ENCODE results near the gene TPSD1. TPM values are rescaled to one million over a fixed set of nuclear protein-coding genes. Genes with fewer than 3 reads are reported as not detected.

TPSD1 gene
- total RNA-seq, 1 experiment from 2014 or later = not detected

- H3K9ac ChIP-seq (ENCODE audit: low read length) = no peak overlapping the region
- no peaks in the 10 kb centered on the region for H3F3A ChIP-seq (ENCODE audit: low read length, unreplicated experiment)
- no peak overlapping the region for H2AFZ ChIP-seq (ENCODE audit: low read length)
- H3K79me2 ChIP-seq (ENCODE audit: low read length) = no peaks in the 10 kb centered on the region
- no peak for DNase-seq
- CTCF ChIA-PET = no interaction called here
- intact Hi-C loops (cut with micrococcal nuclease) = no loop called here
- TF ChIP-seq, protein P1, sequence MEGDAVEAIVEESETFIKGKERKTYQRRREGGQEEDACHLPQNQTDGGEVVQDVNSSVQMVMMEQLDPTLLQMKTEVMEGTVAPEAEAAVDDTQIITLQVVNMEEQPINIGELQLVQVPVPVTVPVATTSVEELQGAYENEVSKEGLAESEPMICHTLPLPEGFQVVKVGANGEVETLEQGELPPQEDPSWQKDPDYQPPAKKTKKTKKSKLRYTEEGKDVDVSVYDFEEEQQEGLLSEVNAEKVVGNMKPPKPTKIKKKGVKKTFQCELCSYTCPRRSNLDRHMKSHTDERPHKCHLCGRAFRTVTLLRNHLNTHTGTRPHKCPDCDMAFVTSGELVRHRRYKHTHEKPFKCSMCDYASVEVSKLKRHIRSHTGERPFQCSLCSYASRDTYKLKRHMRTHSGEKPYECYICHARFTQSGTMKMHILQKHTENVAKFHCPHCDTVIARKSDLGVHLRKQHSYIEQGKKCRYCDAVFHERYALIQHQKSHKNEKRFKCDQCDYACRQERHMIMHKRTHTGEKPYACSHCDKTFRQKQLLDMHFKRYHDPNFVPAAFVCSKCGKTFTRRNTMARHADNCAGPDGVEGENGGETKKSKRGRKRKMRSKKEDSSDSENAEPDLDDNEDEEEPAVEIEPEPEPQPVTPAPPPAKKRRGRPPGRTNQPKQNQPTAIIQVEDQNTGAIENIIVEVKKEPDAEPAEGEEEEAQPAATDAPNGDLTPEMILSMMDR (conservative IDR thresholded peaks at IDR 0.05; ENCODE audit: low read depth, low read length) = no peak
- TF ChIP-seq EZH2 (IDR thresholded peaks at IDR 0.05; ENCODE audit: low read length, unreplicated experiment) = no peak
- TF ChIP-seq EZH2phosphoT487 (IDR thresholded peaks at IDR 0.05; ENCODE audit: borderline replicate concordance, low read length) = no peak
- no peaks in the 10 kb centered on the region for H3K9me2 ChIP-seq (replicated peaks; ENCODE audit: low read length)
- H3K4me1 ChIP-seq (ENCODE audit: insufficient read depth, low read length) = no peaks in the 10 kb centered on the region
- POLR2A ChIA-PET (ENCODE audit: unreplicated experiment) = no interaction called here
- H3K27ac ChIP-seq (ENCODE audit: low read length) = no peak overlapping the region
- no peaks in the 10 kb centered on the region for H3K27me3 ChIP-seq (ENCODE audit: low read length)
- H3K9me3 ChIP-seq (ENCODE audit: low read length) = no peaks in the 10 kb centered on the region
- BruUV-seq (replicated peaks) = no TSS peak
- no peak overlapping the region for H3K4me3 ChIP-seq (ENCODE audit: low read length)
- ATAC-seq = no peak
- no peaks in the 10 kb centered on the region for H3K36me3 ChIP-seq (ENCODE audit: low read depth, low read length)
- no peak overlapping the region for H3K4me2 ChIP-seq (ENCODE audit: low read length)
- no peaks in the 10 kb centered on the region for H4K20me1 ChIP-seq (ENCODE audit: low read length)
Measured at GRCh38 chr16:1276580-1276878, 20.7 kb downstream of the TPSD1 start.

- Histone ChIP-seq H3K9me3 (ENCODE audit: low read length) (no peaks in the 10 kb centered on the region), H3K9me2 (replicated peaks; ENCODE audit: low read length) (no peaks in the 10 kb centered on the region), H3K9ac (ENCODE audit: low read length) (no peak overlapping the region), H3K27me3 (ENCODE audit: low read length) (no peaks in the 10 kb centered on the region), H3K4me1 (ENCODE audit: insufficient read depth, low read length) (no peaks in the 10 kb centered on the region), H3F3A (ENCODE audit: low read length, unreplicated experiment) (no peaks in the 10 kb centered on the region), H3K79me2 (ENCODE audit: low read length) (no peaks in the 10 kb centered on the region), H3K4me3 (ENCODE audit: low read length) (no peak overlapping the region), H4K20me1 (ENCODE audit: low read length) (no peaks in the 10 kb centered on the region), H2AFZ (ENCODE audit: low read length) (no peak overlapping the region), H3K36me3 (ENCODE audit: low read depth, low read length) (no peaks in the 10 kb centered on the region), H3K4me2 (ENCODE audit: low read length) (no peak overlapping the region), H3K27ac (ENCODE audit: low read length) (no peak overlapping the region)
- intact Hi-C loops (cut with micrococcal nuclease) = no loop called here
- DNase-seq = no peak
- CTCF ChIA-PET = no interaction called here
- POLR2A ChIA-PET (ENCODE audit: unreplicated experiment) = no interaction called here
- BruUV-seq (replicated peaks) = no TSS peak
- no peak for ATAC-seq
- TF ChIP-seq EZH2phosphoT487 (IDR thresholded peaks at IDR 0.05; ENCODE audit: borderline replicate concordance, low read length) (no peak), EZH2 (IDR thresholded peaks at IDR 0.05; ENCODE audit: low read length, unreplicated experiment) (no peak)
- TF ChIP-seq, protein P1 (conservative IDR thresholded peaks at IDR 0.05; ENCODE audit: low read depth, low read length) = no peak
Measured at GRCh38 chr16:1277151-1277598, 21.3 kb downstream of the TPSD1 start.

DNA sequence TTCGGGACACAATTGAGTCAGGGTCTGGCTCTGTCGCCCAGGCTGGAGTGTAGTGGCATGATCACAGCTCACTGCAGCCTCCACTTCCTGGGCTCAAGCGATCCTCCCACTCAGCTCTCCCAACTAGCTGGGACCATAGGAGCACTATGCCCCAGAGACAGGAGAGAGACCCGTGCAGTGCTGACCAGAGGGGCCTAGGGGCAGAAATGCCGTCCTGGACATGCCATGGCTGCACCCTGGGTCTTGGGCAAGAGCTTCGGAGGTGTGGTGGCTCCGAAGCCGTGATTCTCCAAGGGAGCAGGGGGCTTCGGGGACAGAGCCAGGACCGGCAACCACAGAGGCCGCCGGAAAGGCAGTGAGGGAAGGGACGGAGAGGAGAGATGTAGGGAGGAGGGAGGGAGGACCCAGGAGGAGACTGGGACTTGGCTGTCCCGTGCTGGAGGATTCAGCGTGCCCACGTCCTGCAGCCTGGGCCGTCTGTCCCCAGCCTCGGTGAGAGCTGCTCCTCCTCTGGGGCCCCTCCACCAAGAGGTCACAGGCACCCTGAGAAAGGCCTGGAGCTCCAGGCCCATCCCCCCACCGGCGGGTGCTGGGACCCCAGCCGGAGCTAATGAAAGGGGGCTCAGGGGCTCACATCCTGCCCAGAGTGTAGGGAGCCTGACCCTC lies 21.9 kb downstream of the TPSD1 start:
- DNase-seq (no peak), ATAC-seq (no peak)
- Histone ChIP-seq H3F3A (ENCODE audit: low read length, unreplicated experiment) (no peaks in the 10 kb centered on the region), H3K9ac (ENCODE audit: low read length) (no peak overlapping the region), H3K9me2 (replicated peaks; ENCODE audit: low read length) (no peaks in the 10 kb centered on the region), H4K20me1 (ENCODE audit: low read length) (no peaks in the 10 kb centered on the region), H3K27ac (ENCODE audit: low read length) (no peak overlapping the region), H3K4me3 (ENCODE audit: low read length) (no peak overlapping the region), H3K4me2 (ENCODE audit: low read length) (no peak overlapping the region), H3K9me3 (ENCODE audit: low read length) (no peaks in the 10 kb centered on the region), H3K36me3 (ENCODE audit: low read depth, low read length) (no peaks in the 10 kb centered on the region), H3K27me3 (ENCODE audit: low read length) (no peaks in the 10 kb centered on the region), H3K79me2 (ENCODE audit: low read length) (no peaks in the 10 kb centered on the region), H2AFZ (ENCODE audit: low read length) (no peak overlapping the region), H3K4me1 (ENCODE audit: insufficient read depth, low read length) (no peaks in the 10 kb centered on the region)
- intact Hi-C loops (cut with micrococcal nuclease) = no loop called here
- ChIA-PET CTCF (no interaction called here), POLR2A (ENCODE audit: unreplicated experiment) (no interaction called here)
- BruUV-seq (replicated peaks) = no TSS peak
- TF ChIP-seq EZH2 (IDR thresholded peaks at IDR 0.05; ENCODE audit: low read length, unreplicated experiment) = no peak
- TF ChIP-seq, protein P1 (conservative IDR thresholded peaks at IDR 0.05; ENCODE audit: low read depth, low read length) = no peak
- no peak for TF ChIP-seq EZH2phosphoT487 (IDR thresholded peaks at IDR 0.05; ENCODE audit: borderline replicate concordance, low read length)
